GM20000 (cell line): ENCODE data around the gene SLC5A2.
"Not testable (repeated sequence)": the region's sequence is repeated elsewhere in the genome, so short reads cannot be mapped to it uniquely, and the experiment has no call there.

Experiments
- DNase-seq: peaks from one replicate; pipeline ENCODE4 v3.0.0; 2012; ENCODE audit warnings: low spot score
- TF ChIP-seq, protein P1 (sequence below): IDR thresholded peaks from 2 replicates; pipeline ENCODE4 v1.5.1; 2012; ENCODE audit warnings: mild to moderate bottlenecking, control low read depth; ENCODE audit errors: extremely low read depth, missing control alignments

Gene SLC5A2

DNA sequence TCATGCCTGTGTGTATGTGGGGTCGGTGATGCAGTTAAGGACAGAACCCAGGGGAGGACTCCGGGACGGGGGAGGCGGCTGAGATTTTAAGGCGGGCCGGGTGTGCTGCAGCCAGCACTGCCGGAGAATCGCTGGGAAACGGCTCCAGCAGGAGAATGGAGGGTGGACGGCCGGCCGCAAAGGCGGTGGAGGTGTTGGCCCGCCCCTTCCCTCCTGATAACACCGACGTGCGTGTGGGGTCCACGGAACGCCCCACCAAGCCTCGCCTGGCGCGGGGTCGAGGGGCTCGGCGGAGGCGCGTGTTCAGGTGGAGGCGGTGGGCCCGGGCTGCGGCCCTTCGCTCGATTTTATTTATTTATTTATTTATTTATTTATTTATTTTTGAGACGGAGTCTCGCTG lies 41.0 kb upstream of the SLC5A2 start:
- TF ChIP-seq, protein P1, sequence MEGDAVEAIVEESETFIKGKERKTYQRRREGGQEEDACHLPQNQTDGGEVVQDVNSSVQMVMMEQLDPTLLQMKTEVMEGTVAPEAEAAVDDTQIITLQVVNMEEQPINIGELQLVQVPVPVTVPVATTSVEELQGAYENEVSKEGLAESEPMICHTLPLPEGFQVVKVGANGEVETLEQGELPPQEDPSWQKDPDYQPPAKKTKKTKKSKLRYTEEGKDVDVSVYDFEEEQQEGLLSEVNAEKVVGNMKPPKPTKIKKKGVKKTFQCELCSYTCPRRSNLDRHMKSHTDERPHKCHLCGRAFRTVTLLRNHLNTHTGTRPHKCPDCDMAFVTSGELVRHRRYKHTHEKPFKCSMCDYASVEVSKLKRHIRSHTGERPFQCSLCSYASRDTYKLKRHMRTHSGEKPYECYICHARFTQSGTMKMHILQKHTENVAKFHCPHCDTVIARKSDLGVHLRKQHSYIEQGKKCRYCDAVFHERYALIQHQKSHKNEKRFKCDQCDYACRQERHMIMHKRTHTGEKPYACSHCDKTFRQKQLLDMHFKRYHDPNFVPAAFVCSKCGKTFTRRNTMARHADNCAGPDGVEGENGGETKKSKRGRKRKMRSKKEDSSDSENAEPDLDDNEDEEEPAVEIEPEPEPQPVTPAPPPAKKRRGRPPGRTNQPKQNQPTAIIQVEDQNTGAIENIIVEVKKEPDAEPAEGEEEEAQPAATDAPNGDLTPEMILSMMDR: no peak
- DNase-seq: no peak

DNA sequence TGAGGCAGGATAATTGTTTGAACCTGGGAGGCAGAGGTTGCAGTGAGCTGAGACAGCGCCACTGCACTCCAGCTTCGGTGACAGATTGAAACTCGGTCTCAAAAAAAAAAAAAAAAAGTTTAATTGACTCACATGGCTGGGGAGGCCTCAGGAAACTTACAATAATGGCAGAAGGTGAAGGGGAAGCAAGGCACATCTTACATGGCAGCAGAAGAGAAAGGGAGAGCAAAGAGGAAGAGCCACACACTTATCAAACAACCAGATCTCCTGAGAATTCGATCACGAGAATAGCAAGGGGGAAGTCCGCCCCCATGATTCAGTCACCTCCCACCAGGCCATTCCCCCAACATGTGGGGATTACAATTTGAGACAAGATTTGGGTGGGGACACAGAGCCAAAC lies 37.0 kb upstream of the SLC5A2 start:
- not testable (repeated sequence) for DNase-seq

DNA sequence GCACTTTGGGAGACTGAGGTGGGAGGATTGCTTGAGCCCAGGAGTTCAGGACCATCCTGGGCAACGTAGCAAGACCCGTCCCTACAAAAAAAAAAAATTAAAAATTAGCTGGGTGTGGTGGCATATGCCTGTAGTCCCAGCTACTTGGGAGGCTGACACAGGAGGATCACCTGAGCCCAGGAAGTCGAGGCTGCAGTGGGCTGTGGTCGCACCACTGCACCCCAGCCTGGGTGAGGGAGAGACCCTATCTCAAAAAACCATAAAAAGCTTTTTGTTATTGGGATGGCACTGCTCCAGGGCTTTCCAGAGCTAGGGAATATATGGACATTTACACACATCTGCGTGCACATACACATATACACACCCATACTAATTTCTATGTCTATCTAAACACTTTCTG lies 31.7 kb upstream of the SLC5A2 start:
- TF ChIP-seq, protein P1: no peak
- no peak for DNase-seq

DNA sequence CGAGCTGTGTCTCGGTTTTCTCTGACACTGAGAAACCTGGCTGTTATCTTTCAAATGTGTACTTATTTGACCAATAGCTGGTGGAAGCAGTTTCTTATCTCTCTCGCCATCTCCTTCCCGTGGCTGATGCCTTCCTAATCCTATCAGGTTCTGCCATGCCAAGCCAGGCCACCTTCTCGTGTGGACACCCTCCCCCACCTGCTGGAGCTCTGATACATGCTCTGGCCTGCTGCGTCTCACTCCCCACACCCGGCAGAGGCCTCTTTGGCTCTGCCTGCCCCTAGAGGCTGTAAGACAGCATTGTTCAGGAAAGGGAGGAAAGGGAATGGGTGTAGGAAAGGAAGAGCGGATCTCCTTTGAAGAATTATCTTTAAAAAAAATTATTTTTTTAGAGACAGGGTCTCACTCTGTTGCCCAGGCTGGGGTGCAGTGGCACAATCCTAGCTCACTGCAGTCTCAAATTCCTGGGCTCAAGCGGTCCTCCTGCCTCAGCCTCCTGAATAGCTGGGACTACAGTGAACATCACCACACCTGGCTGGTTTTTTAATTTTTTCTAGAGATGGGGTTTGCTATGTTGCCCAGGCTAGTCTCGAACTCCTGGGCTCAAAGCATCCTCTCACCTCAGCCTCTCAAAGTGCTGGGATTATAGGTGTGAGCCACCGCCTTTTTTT lies 31.1 kb upstream of the SLC5A2 start:
- TF ChIP-seq, protein P1: no peak
- no peak for DNase-seq

DNA sequence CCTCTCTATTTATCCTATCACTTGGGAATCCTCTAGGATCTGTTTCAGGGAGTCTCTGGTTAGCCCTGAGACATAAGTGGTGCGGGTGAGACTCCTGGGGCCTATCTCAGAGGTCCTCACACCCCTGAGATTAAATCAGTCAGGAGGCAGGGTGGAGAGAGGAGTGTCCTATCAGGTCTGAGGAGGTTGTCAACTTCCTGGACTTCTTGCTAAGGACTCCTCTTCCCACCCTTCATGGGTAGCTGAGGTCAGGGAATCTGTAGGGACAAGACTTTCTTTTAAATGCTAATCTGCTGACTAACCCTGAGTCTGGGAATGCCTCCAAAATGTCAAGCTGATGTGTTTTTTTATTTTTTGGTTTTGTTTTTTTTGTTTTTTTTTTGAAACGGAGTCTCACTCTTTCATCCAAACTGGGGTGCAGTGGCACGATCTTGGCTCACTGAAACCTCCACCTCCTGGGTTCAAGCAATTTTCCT lies 30.3 kb upstream of the SLC5A2 start:
- no peak for DNase-seq
- TF ChIP-seq, protein P1: no peak

DNA sequence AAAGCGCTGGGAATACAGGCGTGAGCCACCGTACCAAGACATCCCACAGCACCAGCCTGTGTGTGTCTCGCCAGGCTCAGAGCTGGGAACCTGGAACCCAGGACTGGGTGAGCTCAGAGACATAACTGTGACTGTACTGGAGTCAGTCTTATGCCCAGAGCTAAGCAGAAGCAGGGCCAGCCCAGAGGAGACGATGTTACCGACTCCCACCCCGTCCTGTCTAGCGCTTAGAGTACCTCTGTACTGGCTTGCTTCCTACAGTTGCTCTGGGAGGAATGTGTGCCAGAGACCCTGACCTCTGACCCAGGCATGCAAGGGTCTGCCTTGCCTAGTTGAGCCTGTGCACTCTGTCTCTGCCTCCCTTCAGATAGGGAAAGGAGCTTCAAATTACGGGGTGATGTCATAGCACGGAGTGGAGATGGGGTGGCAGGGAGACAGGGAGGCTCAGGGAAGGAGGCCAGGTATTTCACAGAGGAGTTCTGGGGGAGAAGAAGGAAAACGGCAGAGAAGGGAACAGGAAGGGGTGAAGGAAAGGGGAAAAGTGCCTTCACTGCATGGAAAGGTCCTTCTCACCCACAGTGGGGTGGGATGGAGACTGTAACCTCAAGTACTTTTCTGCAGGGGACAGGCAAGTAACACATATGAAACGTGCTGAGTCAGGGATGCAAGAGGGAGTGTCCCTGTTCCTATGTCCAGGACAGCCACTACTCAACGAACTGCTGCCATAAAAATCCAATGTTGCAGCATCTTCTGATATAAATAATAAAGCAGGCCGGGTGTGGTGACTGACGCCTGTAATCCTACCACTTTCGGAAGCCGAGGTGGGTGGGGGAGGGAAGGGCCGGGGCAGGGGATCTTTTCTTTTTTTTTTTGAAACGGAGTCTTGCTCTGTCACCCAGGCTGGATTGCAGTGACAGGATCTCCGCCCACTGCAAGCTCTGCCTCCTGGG lies 29.4 kb upstream of the SLC5A2 start:
- TF ChIP-seq, protein P1: no peak
- DNase-seq: no peak

DNA sequence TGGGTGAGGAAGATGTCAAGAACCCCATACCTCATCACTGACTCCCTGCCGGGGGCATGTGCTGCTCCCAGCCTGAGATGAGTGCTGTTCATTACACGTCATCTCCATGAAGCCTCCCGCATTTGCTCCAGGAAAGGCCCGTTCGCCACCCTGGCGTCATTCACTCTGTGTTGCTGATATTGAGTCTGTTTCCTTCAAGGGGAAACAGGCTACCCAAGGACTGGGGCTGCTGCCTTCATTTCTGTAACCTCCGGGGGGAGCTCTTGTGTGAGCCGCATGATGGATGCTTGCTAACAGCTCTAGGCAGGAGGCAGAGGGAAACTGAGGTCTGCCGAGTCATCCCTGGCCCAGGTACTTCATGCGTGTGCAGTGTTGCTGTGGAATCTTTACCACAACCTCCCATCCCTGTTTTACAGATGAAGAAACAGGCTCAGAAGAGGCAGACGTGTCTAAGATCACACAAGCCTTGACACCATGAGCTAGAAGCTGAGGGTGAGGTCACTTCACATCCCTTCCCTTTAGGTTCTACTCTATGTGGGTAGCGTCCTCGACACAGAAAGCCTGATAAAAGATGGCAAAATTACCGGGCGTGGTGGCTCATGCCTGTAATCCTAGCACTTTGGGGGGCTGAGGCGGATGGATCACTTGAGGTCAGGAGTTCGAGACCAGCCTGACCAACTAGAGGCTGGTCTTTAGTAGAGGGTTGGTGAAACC lies 27.2 kb upstream of the SLC5A2 start:
- TF ChIP-seq, protein P1: peak; percentile 16
- peak; percentile 20 for DNase-seq
